Vagina (tissue), 2 donors: ENCODE results near the gene PIP5K1B.

Experiments
- POLR2A ChIP-seq, 2 donors: fragments of 450-650 bp; IDR thresholded peaks; one replicate each; pipeline ENCODE4 v1.6.1; 2017; ENCODE audit warnings: antibody characterized with exemption in 2 of 2, mild to moderate bottlenecking in 2 of 2, moderate library complexity in 2 of 2
- TF ChIP-seq, protein P1 (sequence below), 3 experiments: fragments of 450-650 bp in 2 of 3; fragments of 200-600 bp in 1 of 3; sonication (generic) in 1 of 3; IDR thresholded peaks; one replicate each; pipeline ENCODE4 v1.5.1; 2017 to 2019; ENCODE audit warnings: antibody characterized with exemption in 3 of 3, mild to moderate bottlenecking in 2 of 3, moderate library complexity in 2 of 3

GRCh38 chr9:68920921-68921320 lies 215.9 kb downstream of the PIP5K1B start:
- TF ChIP-seq, protein P1, sequence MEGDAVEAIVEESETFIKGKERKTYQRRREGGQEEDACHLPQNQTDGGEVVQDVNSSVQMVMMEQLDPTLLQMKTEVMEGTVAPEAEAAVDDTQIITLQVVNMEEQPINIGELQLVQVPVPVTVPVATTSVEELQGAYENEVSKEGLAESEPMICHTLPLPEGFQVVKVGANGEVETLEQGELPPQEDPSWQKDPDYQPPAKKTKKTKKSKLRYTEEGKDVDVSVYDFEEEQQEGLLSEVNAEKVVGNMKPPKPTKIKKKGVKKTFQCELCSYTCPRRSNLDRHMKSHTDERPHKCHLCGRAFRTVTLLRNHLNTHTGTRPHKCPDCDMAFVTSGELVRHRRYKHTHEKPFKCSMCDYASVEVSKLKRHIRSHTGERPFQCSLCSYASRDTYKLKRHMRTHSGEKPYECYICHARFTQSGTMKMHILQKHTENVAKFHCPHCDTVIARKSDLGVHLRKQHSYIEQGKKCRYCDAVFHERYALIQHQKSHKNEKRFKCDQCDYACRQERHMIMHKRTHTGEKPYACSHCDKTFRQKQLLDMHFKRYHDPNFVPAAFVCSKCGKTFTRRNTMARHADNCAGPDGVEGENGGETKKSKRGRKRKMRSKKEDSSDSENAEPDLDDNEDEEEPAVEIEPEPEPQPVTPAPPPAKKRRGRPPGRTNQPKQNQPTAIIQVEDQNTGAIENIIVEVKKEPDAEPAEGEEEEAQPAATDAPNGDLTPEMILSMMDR (IDR thresholded peaks at IDR 0.05) = no peak
- no peak for TF ChIP-seq POLR2A (IDR thresholded peaks at IDR 0.05)
